ENCODE data around the gene METTL27.
"Not testable (repeated sequence)": the region's sequence is repeated elsewhere in the genome, so short reads cannot be mapped to it uniquely, and the experiment has no call there.

The METTL27 gene

GRCh38 chr7:73839743-73840714 is 2.3 kb downstream of the METTL27 start:
- DNase-seq (ENCODE audit: low read depth in 3 of 3, low spot score in 1 of 3): no peak

- DNase-seq (ENCODE audit: low read depth in 3 of 3, low spot score in 1 of 3): no peak
Observed at GRCh38 chr7:73839290-73839689, 3.0 kb downstream of the METTL27 start.

- no peak for DNase-seq (ENCODE audit: low read depth in 3 of 3, low spot score in 1 of 3)
Observed at GRCh38 chr7:73838642-73839041, 3.7 kb downstream of the METTL27 start.

- DNase-seq (ENCODE audit: low read depth in 3 of 3, low spot score in 1 of 3): not testable (repeated sequence)
Observed at GRCh38 chr7:73837167-73837566, 5.1 kb downstream of the METTL27 start.

GRCh38 chr7:73834626-73835191 is 7.6 kb downstream of the METTL27 start:
- DNase-seq (ENCODE audit: low read depth in 3 of 3, low spot score in 1 of 3): no peak

- DNase-seq (ENCODE audit: low read depth in 3 of 3, low spot score in 1 of 3): no peak
Observed at GRCh38 chr7:73833251-73833919, 8.9 kb downstream of the METTL27 start.

- DNase-seq (ENCODE audit: low read depth in 3 of 3, low spot score in 1 of 3): no peak
Observed at GRCh38 chr7:73832806-73833205, 9.5 kb downstream of the METTL27 start.

- no peak for DNase-seq (ENCODE audit: low read depth in 3 of 3, low spot score in 1 of 3)
Observed at GRCh38 chr7:73831834-73832651, 10.3 kb downstream of the METTL27 start.

GRCh38 chr7:73831584-73831833 is 10.8 kb downstream of the METTL27 start:
- DNase-seq (ENCODE audit: low read depth in 3 of 3, low spot score in 1 of 3): no peak

- no peak for DNase-seq (ENCODE audit: low read depth in 3 of 3, low spot score in 1 of 3)
Observed at GRCh38 chr7:73830681-73831583, 11.4 kb downstream of the METTL27 start, which contains the start of gene CLDN4. CLDN4 (plus strand) TSS chr7:73830996; CDS start chr7:73831202, 206 bp downstream.

GRCh38 chr7:73829921-73830680 is 12.2 kb downstream of the METTL27 start:
- DNase-seq (ENCODE audit: low read depth in 3 of 3, low spot score in 1 of 3): no peak

- no peak for DNase-seq (ENCODE audit: low read depth in 3 of 3, low spot score in 1 of 3)
Observed at GRCh38 chr7:73829505-73829904, 12.8 kb downstream of the METTL27 start.

GRCh38 chr7:73828972-73829371 is 13.3 kb downstream of the METTL27 start:
- DNase-seq (ENCODE audit: low read depth in 3 of 3, low spot score in 1 of 3): no peak

GRCh38 chr7:73828107-73828803 is 14.1 kb downstream of the METTL27 start:
- DNase-seq (ENCODE audit: low read depth in 3 of 3, low spot score in 1 of 3): no peak

GRCh38 chr7:73827567-73828106 is 14.7 kb downstream of the METTL27 start:
- DNase-seq (ENCODE audit: low read depth in 3 of 3, low spot score in 1 of 3): no peak

GRCh38 chr7:73824986-73825385 is 17.3 kb downstream of the METTL27 start:
- DNase-seq (ENCODE audit: low read depth in 3 of 3, low spot score in 1 of 3): no peak

- no peak for DNase-seq (ENCODE audit: low read depth in 3 of 3, low spot score in 1 of 3)
Observed at GRCh38 chr7:73823873-73824592, 18.3 kb downstream of the METTL27 start.

- DNase-seq (ENCODE audit: low read depth in 3 of 3, low spot score in 1 of 3): no peak
Observed at GRCh38 chr7:73823257-73823656, 19.1 kb downstream of the METTL27 start.

All from stimulated activated CD4-positive, alpha-beta T cell treated with anti-CD3 and anti-CD28 coated beads, TNF-alpha, amount 100 ng/mL, for 1 hour (primary cell).